HG02943 (cell line): ENCODE results near the gene CA5B.
"Not testable (repeated sequence)": the region's sequence is repeated elsewhere in the genome, so short reads cannot be mapped to it uniquely, and the experiment has no call there.

Source experiments
- ATAC-seq: cut with Tn5 transposase; IDR thresholded peaks from one replicate; pipeline ENCODE4 v1.9.1; 2021; ENCODE audit warnings: mild to moderate bottlenecking, low read depth, moderate library complexity; ENCODE audit not compliant: unreplicated experiment

Gene CA5B

GRCh38 chrX:15747626-15748173 is 9.6 kb downstream of the CA5B start:
- ATAC-seq: no peak

- no peak for ATAC-seq
Observed at GRCh38 chrX:15748841-15749240, 10.8 kb downstream of the CA5B start.

GRCh38 chrX:15749642-15750610 is 11.9 kb downstream of the CA5B start:
- ATAC-seq: no peak

- no peak for ATAC-seq
Observed at GRCh38 chrX:15750611-15751154, 12.6 kb downstream of the CA5B start.

GRCh38 chrX:15751155-15751819 is 13.2 kb downstream of the CA5B start:
- ATAC-seq: no peak

GRCh38 chrX:15755091-15755490 is 17.0 kb downstream of the CA5B start:
- ATAC-seq: no peak

GRCh38 chrX:15758140-15758539 is 20.1 kb downstream of the CA5B start:
- ATAC-seq: no peak

GRCh38 chrX:15759886-15760285 is 21.8 kb downstream of the CA5B start:
- not testable (repeated sequence) for ATAC-seq

- ATAC-seq: no peak
Observed at GRCh38 chrX:15761564-15762191, 23.6 kb downstream of the CA5B start.

GRCh38 chrX:15769300-15769954 is 31.4 kb downstream of the CA5B start:
- no peak for ATAC-seq

- ATAC-seq: peak; percentile 93
Observed at GRCh38 chrX:15781961-15782699, 44.1 kb downstream of the CA5B start.

GRCh38 chrX:15785176-15785750 is 47.2 kb downstream of the CA5B start:
- no peak for ATAC-seq

GRCh38 chrX:15786915-15787314 is 48.8 kb downstream of the CA5B start:
- no peak for ATAC-seq

- peak; percentile 93 for ATAC-seq
Observed at GRCh38 chrX:15789979-15790768, 52.1 kb downstream of the CA5B start, which contains the start of gene ZRSR2. TSS of gene ZRSR2 (plus strand) at chrX:15790484. CDS start at chrX:15790496, 12 bp downstream.

GRCh38 chrX:15790769-15791290 is 52.8 kb downstream of the CA5B start:
- ATAC-seq: peak; percentile 32

GRCh38 chrX:15797707-15798106 is 59.6 kb downstream of the CA5B start:
- ATAC-seq: no peak

- ATAC-seq: no peak
Observed at GRCh38 chrX:15804563-15804962, 66.5 kb downstream of the CA5B start.

- ATAC-seq: no peak
Observed at GRCh38 chrX:15808254-15808653, 70.2 kb downstream of the CA5B start.
